NCI-H2081 treated with DMSO at 0.1 percent for 48 hours (cell line): ENCODE results near the gene NOD1.

Experiments
- DNase-seq: peaks from one replicate; lab custom pipeline; 2025; lab: John Stamatoyannopoulos, UW

The NOD1 gene

GRCh38 chr7:30450240-30450982 is 28.2 kb downstream of the NOD1 start:
- DNase-seq = no peak

- DNase-seq = no peak
Observed at GRCh38 chr7:30448461-30449189, 30.0 kb downstream of the NOD1 start.

GRCh38 chr7:30447466-30447865 is 31.1 kb downstream of the NOD1 start:
- DNase-seq = no peak

GRCh38 chr7:30446266-30446665 is 32.3 kb downstream of the NOD1 start:
- no peak for DNase-seq

- DNase-seq = no peak
Observed at GRCh38 chr7:30445770-30446169, 32.8 kb downstream of the NOD1 start.

GRCh38 chr7:30437823-30438574 is 40.6 kb downstream of the NOD1 start:
- DNase-seq = no peak

GRCh38 chr7:30436518-30436917 is 42.1 kb downstream of the NOD1 start:
- no peak for DNase-seq

- DNase-seq = no peak
Observed at GRCh38 chr7:30436046-30436445, 42.5 kb downstream of the NOD1 start.

GRCh38 chr7:30434140-30434799 is 44.3 kb downstream of the NOD1 start:
- no peak for DNase-seq

GRCh38 chr7:30433506-30433905 is 45.1 kb downstream of the NOD1 start:
- no peak for DNase-seq

- DNase-seq = no peak
Observed at GRCh38 chr7:30433082-30433481, 45.5 kb downstream of the NOD1 start.

GRCh38 chr7:30430777-30431176 is 47.8 kb downstream of the NOD1 start:
- no peak for DNase-seq

- no peak for DNase-seq
Observed at GRCh38 chr7:30430276-30430675, 48.3 kb downstream of the NOD1 start.

- no peak for DNase-seq
Observed at GRCh38 chr7:30429156-30429530, 49.4 kb downstream of the NOD1 start.

- DNase-seq = no peak
Observed at GRCh38 chr7:30428246-30429155, 50.1 kb downstream of the NOD1 start.

- DNase-seq = no peak
Observed at GRCh38 chr7:30427296-30428070, 51.1 kb downstream of the NOD1 start.

- no peak for DNase-seq
Observed at GRCh38 chr7:30424506-30424905, 54.1 kb downstream of the NOD1 start.

- no peak for DNase-seq
Observed at GRCh38 chr7:30423788-30424505, 54.6 kb downstream of the NOD1 start.

- no peak for DNase-seq
Observed at GRCh38 chr7:30422922-30423321, 55.7 kb downstream of the NOD1 start.

- no peak for DNase-seq
Observed at GRCh38 chr7:30421647-30422196, 56.9 kb downstream of the NOD1 start.
